Esophagus squamous epithelium (tissue), 5 donors: Measurements from ENCODE around the gene TRIM40. TPM values are rescaled to one million over a fixed set of nuclear protein-coding genes. Genes with fewer than 3 reads are reported as not detected.

Experiments used
- DNase-seq: peaks from one replicate; lab custom pipeline; 2025; lab: John Stamatoyannopoulos, UW
- H3K27ac ChIP-seq, 4 donors: fragments of 200-600 bp; sonication (generic); one replicate each; pipeline ENCODE4 v1.5.1; 2016 to 2019; ENCODE audit warnings: mild to moderate bottlenecking in 1 of 4
- H3K27me3 ChIP-seq, 4 donors: fragments of 200-600 bp; sonication (generic); 1 replicate in 3 of 4; 2 replicates in 1 of 4; pipeline versions ENCODE4 v1.5.1 to v1.6.0; 2017 to 2021; ENCODE audit warnings: antibody characterized with exemption in 1 of 4
- H3K36me3 ChIP-seq, 3 donors: fragments of 200-600 bp; sonication (generic); one replicate each; pipeline ENCODE4 v1.5.1; 2016 to 2019
- H3K4me1 ChIP-seq, 3 donors: fragments of 200-600 bp; sonication (generic); one replicate each; pipeline ENCODE4 v1.5.1; 2017 to 2019
- H3K4me3 ChIP-seq, 4 donors: fragments of 200-600 bp; sonication (generic); 1 replicate in 3 of 4; 2 replicates in 1 of 4; pipeline ENCODE4 v1.5.1; 2016 to 2019; ENCODE audit warnings: mild to moderate bottlenecking in 2 of 4, moderate library complexity in 1 of 4
- H3K9me3 ChIP-seq, 3 donors: fragments of 200-600 bp; sonication (generic); one replicate each; pipeline ENCODE4 v1.5.1; 2016 to 2019
- CTCF ChIP-seq, 6 experiments: fragments of 450-650 bp in 4 of 6; fragments of 200-600 bp in 2 of 6; sonication (generic) in 2 of 6; IDR thresholded peaks; one replicate each; pipeline ENCODE4 v1.5.1; 2016 to 2019; ENCODE audit warnings: antibody characterized with exemption in 6 of 6, mild to moderate bottlenecking in 4 of 6, moderate library complexity in 4 of 6
- POLR2A ChIP-seq, 4 donors: fragments of 450-650 bp; IDR thresholded peaks; one replicate each; pipeline ENCODE4 v1.6.1; 2017; ENCODE audit warnings: antibody characterized with exemption in 4 of 4, mild to moderate bottlenecking in 4 of 4, moderate library complexity in 3 of 4
- WGBS, 2 donors: methylation state at CpG; one replicate each; pipeline ENCODE4 v1.1.5; 2018; 5-methylcytosine and 5-hydroxymethylcytosine counted together
- intact Hi-C: fragments of 100-400 bp; cut with DNase I; formaldehyde crosslinking; loops from one replicate; pipeline ENCODE4 v1.15.0; 2022
- total RNA-seq, 4 donors: library from RNA; depleted of rRNA; stranded (reverse); fragments of >200 nt; gene quantifications; one replicate each; pipeline ENCODE4 v1.1.0, GENCODE V29; 2016
- donor health status: DM: yes; HTN: yes; CAD: no.

The TRIM40 gene
- total RNA-seq, 4 donors from 2014 or later: not detected

DNA sequence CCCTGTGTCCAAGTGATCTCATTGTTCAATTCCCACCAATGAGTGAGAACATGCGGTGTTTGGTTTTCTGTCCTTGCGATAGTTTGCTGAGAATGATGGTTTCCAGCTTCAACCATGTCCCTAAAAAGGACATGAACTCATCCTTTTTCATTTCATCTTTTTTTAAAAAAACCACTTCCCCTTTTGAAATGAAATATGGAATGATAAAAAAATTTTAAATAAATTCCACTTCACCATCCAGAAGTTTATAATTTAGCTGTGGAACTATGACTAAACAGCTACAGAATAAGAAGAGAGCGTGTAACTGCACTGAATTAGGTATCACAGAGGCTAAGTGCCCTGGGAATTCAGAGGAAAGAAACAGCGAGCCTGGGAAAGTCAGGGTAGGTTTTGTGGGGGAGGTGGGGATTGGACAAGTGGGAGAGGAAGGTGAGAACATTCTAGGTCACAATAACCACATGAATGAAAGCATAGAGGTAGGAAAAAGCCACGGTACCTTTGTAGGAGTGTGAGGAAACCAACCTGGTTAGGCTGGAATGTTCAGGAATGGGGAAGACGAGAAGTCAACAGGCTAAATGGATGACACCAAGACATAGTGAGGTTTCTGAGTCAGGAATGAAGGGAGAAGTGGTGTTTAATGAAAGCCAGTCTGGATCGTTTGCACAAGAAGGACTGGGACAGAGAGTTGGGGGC, 14.1 kb downstream of the TRIM40 start:
- Histone ChIP-seq H3K36me3 (no peaks in the 10 kb centered on the region), H3K9me3 (no peaks in the 10 kb centered on the region), H3K4me3 (no peak overlapping the region), H3K4me1 (peaks cover 0 to 7% (median 0%) of the 10 kb centered on the region in 3 donors), H3K27ac (no peak overlapping the region), H3K27me3 (peaks cover 0 to 51% (median 0%) of the 10 kb centered on the region in 4 donors)
- intact Hi-C loops: no loop called here
- DNase-seq: no peak
- 51 to 57% methylated on average over 7 of the region's 7 CpGs for WGBS, 2 donors
- TF ChIP-seq POLR2A (IDR thresholded peaks at IDR 0.05) (no peak), CTCF (IDR thresholded peaks at IDR 0.05) (no peak)

- WGBS, 2 donors: 80 to 87% methylated on average over 10 of the region's 10 CpGs
- Histone ChIP-seq H3K27ac (no peak overlapping the region), H3K36me3 (no peaks in the 10 kb centered on the region), H3K27me3 (peaks cover 0 to 49% (median 0%) of the 10 kb centered on the region in 4 donors), H3K9me3 (no peaks in the 10 kb centered on the region), H3K4me3 (no peak overlapping the region), H3K4me1 (peaks cover 0 to 13% (median 0%) of the 10 kb centered on the region in 3 donors)
- intact Hi-C loops: no loop called here
- TF ChIP-seq POLR2A (IDR thresholded peaks at IDR 0.05) (no peak), CTCF (IDR thresholded peaks at IDR 0.05) (no peak)
- DNase-seq: no peak
Observed at GRCh38 chr6:30150671-30151395, 14.9 kb downstream of the TRIM40 start.

- WGBS, 2 donors: 53 to 58% methylated on average over 3 of the region's 3 CpGs
- intact Hi-C loops: no loop called here
- peaks cover 0 to 49% (median 0%) of the 10 kb centered on the region in 4 donors for H3K27me3 ChIP-seq
Observed at GRCh38 chr6:30151580-30151979, 15.6 kb downstream of the TRIM40 start.

GRCh38 chr6:30152016-30152673, 16.2 kb downstream of the TRIM40 start:
- Histone ChIP-seq H3K4me1 (peaks cover 0 to 23% (median 6%) of the 10 kb centered on the region in 3 donors), H3K36me3 (no peaks in the 10 kb centered on the region), H3K9me3 (no peaks in the 10 kb centered on the region), H3K27me3 (peaks cover 0 to 49% (median 0%) of the 10 kb centered on the region in 4 donors), H3K27ac (no peak overlapping the region), H3K4me3 (no peak overlapping the region)
- DNase-seq: no peak
- 54 to 56% methylated on average over 4 of the region's 4 CpGs for WGBS, 2 donors
- intact Hi-C loops: no loop called here
- no peak for TF ChIP-seq POLR2A (IDR thresholded peaks at IDR 0.05)
- no peak for TF ChIP-seq CTCF (IDR thresholded peaks at IDR 0.05)

More at GRCh38 chr6:30151580-30151979, 15.6 kb downstream of the TRIM40 start:
- no peak for TF ChIP-seq CTCF (IDR thresholded peaks at IDR 0.05)
- TF ChIP-seq POLR2A (IDR thresholded peaks at IDR 0.05): no peak
- no peaks in the 10 kb centered on the region for H3K36me3 ChIP-seq
- H3K4me3 ChIP-seq: no peak overlapping the region
- no peak for DNase-seq
- peaks cover 0 to 21% (median 2%) of the 10 kb centered on the region in 3 donors for H3K4me1 ChIP-seq
- H3K27ac ChIP-seq: no peak overlapping the region
- H3K9me3 ChIP-seq: no peaks in the 10 kb centered on the region
